Stimulated activated CD4-positive, alpha-beta T cell treated with anti-CD3 and anti-CD28 coated beads, Interleukin-4, amount 100 ng/mL, for 4 hours (primary cell): ENCODE data around the gene TPST2.
A peak's percentile ranks its signal among the peaks of the same experiment; 100 is the strongest.
"Not testable (repeated sequence)": the region's sequence is repeated elsewhere in the genome, so short reads cannot be mapped to it uniquely, and the experiment has no call there.

Source experiments
- DNase-seq, 2 experiments: peaks; one replicate each; pipeline ENCODE4 v3.0.0-alpha.2; 2020

TPST2 gene

GRCh38 chr22:26589845-26590736 is at the start of gene TPST2:
TPST2 (minus strand) TSS chr22:26590132; CDS start chr22:26541630, 48,502 bp downstream.
- peak; percentile 76 to 80 for DNase-seq

- DNase-seq: no peak
These were observed 46.4 kb upstream of the TPST2 start for GRCh38 chr22:26636296-26636695.

- DNase-seq: no peak
These were observed 45.2 kb upstream of the TPST2 start for GRCh38 chr22:26635117-26635516.

- DNase-seq: no peak
These were observed 44.3 kb upstream of the TPST2 start for GRCh38 chr22:26634189-26634588.

GRCh38 chr22:26632422-26633155 is 42.7 kb upstream of the TPST2 start:
- no peak for DNase-seq

- no peak for DNase-seq
These were observed 41.4 kb upstream of the TPST2 start for GRCh38 chr22:26631282-26631681.

GRCh38 chr22:26629988-26630761 is 40.2 kb upstream of the TPST2 start:
- DNase-seq: no peak

- no peak for DNase-seq
These were observed 34.9 kb upstream of the TPST2 start for GRCh38 chr22:26624803-26625202.

- DNase-seq: no peak
These were observed 34.1 kb upstream of the TPST2 start for GRCh38 chr22:26623984-26624383.

GRCh38 chr22:26621663-26622062 is 31.7 kb upstream of the TPST2 start, which contains the start of gene CRYBA4:
CRYBA4 (plus strand) TSS chr22:26621963; CDS start chr22:26622597, 634 bp downstream.
- DNase-seq: no peak

- no peak for DNase-seq
These were observed 30.3 kb upstream of the TPST2 start for GRCh38 chr22:26620197-26620596.

GRCh38 chr22:26619510-26619909 is 29.6 kb upstream of the TPST2 start:
- no peak for DNase-seq

- DNase-seq: no peak
These were observed 28.5 kb upstream of the TPST2 start for GRCh38 chr22:26618455-26618854.

GRCh38 chr22:26617271-26618199 is 27.6 kb upstream of the TPST2 start, which contains the start of gene CRYBB1:
CRYBB1 (minus strand) TSS chr22:26618027; CDS start chr22:26616319, 1,708 bp downstream.
- no peak for DNase-seq

GRCh38 chr22:26616650-26617049 is 26.7 kb upstream of the TPST2 start:
- no peak for DNase-seq

- no peak for DNase-seq
These were observed 26.0 kb upstream of the TPST2 start for GRCh38 chr22:26615830-26616435.

GRCh38 chr22:26615149-26615548 is 25.2 kb upstream of the TPST2 start:
- DNase-seq: no peak

GRCh38 chr22:26614322-26614721 is 24.4 kb upstream of the TPST2 start:
- no peak for DNase-seq

- DNase-seq: not testable (repeated sequence)
These were observed 23.8 kb upstream of the TPST2 start for GRCh38 chr22:26613753-26614152.

- DNase-seq: no peak
These were observed 22.7 kb upstream of the TPST2 start for GRCh38 chr22:26612652-26613051.

- no peak for DNase-seq
These were observed 21.1 kb upstream of the TPST2 start for GRCh38 chr22:26610996-26611395.
